Measurements from ENCODE around the gene FZR1. TPM values are rescaled to one million over a fixed set of nuclear protein-coding genes. Genes with fewer than 3 reads are reported as not detected.
"Not testable (repeated sequence)": the region's sequence is repeated elsewhere in the genome, so short reads cannot be mapped to it uniquely, and the experiment has no call there.

The FZR1 gene
- total RNA-seq, 4 donors from 2014 or later, result 45.1 to 51.1 (median 47.9) TPM

GRCh38 chr19:3563709-3564524 is 57.8 kb downstream of the FZR1 start:
- WGBS, result 76% methylated on average over 17 of the region's 17 CpGs
- H3K27me3 ChIP-seq, result no peaks in the 10 kb centered on the region
- TF ChIP-seq POLR2AphosphoS5 (IDR thresholded peaks at IDR 0.05) (no peak), POLR2A (IDR thresholded peaks at IDR 0.05) (no peak), EP300 (IDR thresholded peaks at IDR 0.05) (no peak)
- TF ChIP-seq, protein P1, sequence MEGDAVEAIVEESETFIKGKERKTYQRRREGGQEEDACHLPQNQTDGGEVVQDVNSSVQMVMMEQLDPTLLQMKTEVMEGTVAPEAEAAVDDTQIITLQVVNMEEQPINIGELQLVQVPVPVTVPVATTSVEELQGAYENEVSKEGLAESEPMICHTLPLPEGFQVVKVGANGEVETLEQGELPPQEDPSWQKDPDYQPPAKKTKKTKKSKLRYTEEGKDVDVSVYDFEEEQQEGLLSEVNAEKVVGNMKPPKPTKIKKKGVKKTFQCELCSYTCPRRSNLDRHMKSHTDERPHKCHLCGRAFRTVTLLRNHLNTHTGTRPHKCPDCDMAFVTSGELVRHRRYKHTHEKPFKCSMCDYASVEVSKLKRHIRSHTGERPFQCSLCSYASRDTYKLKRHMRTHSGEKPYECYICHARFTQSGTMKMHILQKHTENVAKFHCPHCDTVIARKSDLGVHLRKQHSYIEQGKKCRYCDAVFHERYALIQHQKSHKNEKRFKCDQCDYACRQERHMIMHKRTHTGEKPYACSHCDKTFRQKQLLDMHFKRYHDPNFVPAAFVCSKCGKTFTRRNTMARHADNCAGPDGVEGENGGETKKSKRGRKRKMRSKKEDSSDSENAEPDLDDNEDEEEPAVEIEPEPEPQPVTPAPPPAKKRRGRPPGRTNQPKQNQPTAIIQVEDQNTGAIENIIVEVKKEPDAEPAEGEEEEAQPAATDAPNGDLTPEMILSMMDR (IDR thresholded peaks at IDR 0.05), result no peak
- no peaks in the 10 kb centered on the region for H3K9me3 ChIP-seq
- no peak overlapping the region for H3K4me3 ChIP-seq
- no peaks in the 10 kb centered on the region for H3K4me1 ChIP-seq
- DNase-seq (ENCODE audit: low spot score in 2 of 2), result no peak
- no peaks in the 10 kb centered on the region for H3K36me3 ChIP-seq
- H3K27ac ChIP-seq, result no peak overlapping the region

DNA sequence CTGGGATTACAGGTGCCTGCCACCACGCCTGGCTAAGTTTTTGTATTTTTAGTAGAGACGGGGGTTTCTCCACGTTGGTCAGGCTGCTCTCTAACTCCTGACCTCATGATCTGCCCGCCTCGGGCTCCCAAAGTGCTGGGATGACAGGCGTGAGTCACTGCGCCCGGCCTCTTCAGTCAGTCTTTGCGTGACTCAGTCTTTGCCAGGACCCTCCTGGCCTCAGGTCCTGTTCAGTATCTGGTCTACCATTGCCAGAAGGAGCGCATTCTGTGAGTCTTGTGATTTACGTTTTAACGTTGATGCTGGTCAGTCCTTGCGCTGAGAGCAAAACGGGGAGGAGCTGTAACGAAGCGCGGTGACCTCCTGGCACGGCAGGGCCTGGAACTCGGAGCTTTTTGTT is 59.0 kb downstream of the FZR1 start:
- WGBS, result 91% methylated on average over 19 of the region's 19 CpGs
- Histone ChIP-seq H3K9me3 (no peaks in the 10 kb centered on the region), H3K4me1 (no peaks in the 10 kb centered on the region), H3K4me3 (no peak overlapping the region), H3K27ac (no peak overlapping the region), H3K36me3 (no peaks in the 10 kb centered on the region), H3K27me3 (no peaks in the 10 kb centered on the region)
- TF ChIP-seq, protein P1 (IDR thresholded peaks at IDR 0.05), result no peak
- TF ChIP-seq EP300 (IDR thresholded peaks at IDR 0.05) (no peak), POLR2A (IDR thresholded peaks at IDR 0.05) (no peak), POLR2AphosphoS5 (IDR thresholded peaks at IDR 0.05) (no peak)
- DNase-seq (ENCODE audit: low spot score in 2 of 2), result no peak

GRCh38 chr19:3570042-3570441 is 63.9 kb downstream of the FZR1 start:
- not testable (repeated sequence) for H3K27ac ChIP-seq; H3K4me3 ChIP-seq; H3K36me3 ChIP-seq; H3K27me3 ChIP-seq; DNase-seq (ENCODE audit: low spot score in 2 of 2); H3K9me3 ChIP-seq
- H3K4me1 ChIP-seq, result peaks cover 22% of the 10 kb centered on the region
- 83% methylated on average over 11 of the region's 11 CpGs for WGBS

- H3K9me3 ChIP-seq, result no peaks in the 10 kb centered on the region
- peaks cover 27% of the 10 kb centered on the region for H3K4me1 ChIP-seq
- H3K27ac ChIP-seq, result peak overlapping the region; percentile 18
- whole genome bisulfite sequencing, result 58% methylated on average over 7 of the region's 7 CpGs
- H3K4me3 ChIP-seq, result no peak overlapping the region
- DNase-seq (ENCODE audit: low spot score in 2 of 2), result no peak
- no peaks in the 10 kb centered on the region for H3K27me3 ChIP-seq
- TF ChIP-seq POLR2A (IDR thresholded peaks at IDR 0.05) (no peak), EP300 (IDR thresholded peaks at IDR 0.05) (no peak), POLR2AphosphoS5 (IDR thresholded peaks at IDR 0.05) (no peak)
- TF ChIP-seq, protein P1 (IDR thresholded peaks at IDR 0.05), result no peak
- peaks cover 4% of the 10 kb centered on the region for H3K36me3 ChIP-seq
Measured at GRCh38 chr19:3570606-3571011, 64.5 kb downstream of the FZR1 start.

DNA sequence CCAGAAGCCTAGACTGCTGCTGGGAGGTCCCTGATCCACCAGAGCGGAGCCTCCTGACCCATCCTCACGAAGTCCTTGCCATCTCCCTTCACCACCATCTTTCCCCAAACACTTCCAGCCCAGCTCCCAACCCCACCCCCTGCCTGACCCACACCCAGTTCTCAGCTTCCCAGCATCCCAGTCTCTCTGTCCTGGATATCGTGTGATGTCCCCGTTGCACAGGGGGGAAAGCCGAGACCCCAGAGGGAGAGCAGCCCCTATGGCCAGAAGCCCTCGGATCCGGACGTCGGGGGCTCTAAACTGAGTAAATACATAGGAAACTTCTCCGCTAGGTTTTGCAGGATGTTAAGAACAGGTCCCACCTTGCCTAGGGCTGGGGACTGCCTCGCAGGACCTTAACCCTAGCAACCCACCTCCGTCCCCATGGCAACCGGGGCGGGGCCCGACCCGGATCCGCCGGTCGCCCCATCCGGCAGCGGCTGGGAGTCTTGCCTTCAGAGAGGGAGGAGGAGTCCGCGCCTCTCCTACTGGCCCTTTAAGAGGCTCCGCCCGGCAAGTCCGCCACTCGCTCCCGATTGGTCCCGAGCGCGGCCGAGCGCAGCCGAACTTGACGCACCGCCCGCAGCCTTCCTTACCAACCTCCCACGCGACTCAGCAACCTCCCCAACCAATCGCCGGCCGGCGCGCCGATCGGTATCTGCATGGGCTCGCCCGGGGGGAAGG is 66.2 kb downstream of the FZR1 start:
- Histone ChIP-seq H3K4me1 (peaks cover 43% of the 10 kb centered on the region), H3K9me3 (no peaks in the 10 kb centered on the region), H3K27me3 (no peaks in the 10 kb centered on the region), H3K4me3 (peak overlapping the region; percentile 90), H3K27ac (peak overlapping the region; percentile 26), H3K36me3 (peaks cover 4% of the 10 kb centered on the region)
- TF ChIP-seq EP300 (IDR thresholded peaks at IDR 0.05) (no peak), POLR2A (IDR thresholded peaks at IDR 0.05) (no peak), POLR2AphosphoS5 (IDR thresholded peaks at IDR 0.05) (peak in 1 of 3 donors; percentile 43)
- 2% methylated on average over 23 of the region's 48 CpGs for WGBS
- DNase-seq (ENCODE audit: low spot score in 2 of 2), result peak; percentile 100

DNA sequence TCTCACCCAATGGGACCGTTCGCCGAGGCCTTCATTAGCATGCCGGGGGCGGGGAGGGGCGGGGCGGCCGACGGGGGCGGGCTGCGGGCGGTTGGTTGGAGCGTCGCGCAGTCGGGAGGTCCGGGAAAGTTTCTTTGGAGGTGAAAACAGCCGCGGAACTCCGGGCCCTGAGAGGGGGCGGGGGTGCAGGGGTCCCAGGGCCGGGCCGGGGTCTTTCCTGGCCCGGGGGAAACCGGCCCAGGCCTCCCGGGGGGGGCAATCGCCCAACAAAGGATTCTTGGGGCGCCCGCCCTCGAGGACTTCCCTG is 66.7 kb downstream of the FZR1 start, which contains the start of gene HMG20B:
HMG20B (plus strand) TSS at position 90 of the 307 bp plus-strand sequence. CDS start 366 bp downstream, outside the sequence.
- WGBS, result no CpG with 5 or more reads among the region's 30 CpGs
- DNase-seq (ENCODE audit: low spot score in 2 of 2), result no peak
- Histone ChIP-seq H3K27ac (peak within 1 kb of the TSS; percentile 86), H3K36me3 (peaks cover 4% of the 10 kb centered on the region), H3K4me3 (peak within 1 kb of the TSS; percentile 90), H3K4me1 (peaks cover 48% of the 10 kb centered on the region), H3K27me3 (no peaks in the 10 kb centered on the region), H3K9me3 (no peaks in the 10 kb centered on the region)
- TF ChIP-seq EP300 (IDR thresholded peaks at IDR 0.05), result no peak
- TF ChIP-seq, protein P1 (IDR thresholded peaks at IDR 0.05), result no peak
- TF ChIP-seq POLR2A (IDR thresholded peaks at IDR 0.05), result no peak
- TF ChIP-seq POLR2AphosphoS5 (IDR thresholded peaks at IDR 0.05), result no peak

Data from suprapubic skin (tissue), 4 donors.